Immature natural killer cell (primary cell): Measurements from ENCODE around the gene PAK2. TPM values are rescaled to one million over a fixed set of nuclear protein-coding genes. Genes with fewer than 3 reads are reported as not detected.
A peak's percentile ranks its signal among the peaks of the same experiment; 100 is the strongest.

Experiments
- DNase-seq, 3 donors: peaks; one replicate each; pipeline ENCODE4 v3.0.0; 2022; ENCODE audit warnings: mixed read lengths in 1 of 3
- H3K27ac Mint-ChIP-seq, 6 donors: one replicate each; pipeline ENCODE4 v1.8.0; 2020; ENCODE audit warnings: mixed read lengths in 6 of 6, mild to moderate bottlenecking in 5 of 6, inconsistent platforms in 4 of 6, moderate library complexity in 3 of 6
- H3K27me3 Mint-ChIP-seq, 3 donors: one replicate each; pipeline ENCODE4 v1.8.0; 2020 to 2021; ENCODE audit warnings: low read depth in 3 of 3, mild to moderate bottlenecking in 3 of 3, mixed read lengths in 3 of 3, moderate library complexity in 3 of 3, inconsistent platforms in 1 of 3
- H3K36me3 Mint-ChIP-seq, 3 donors: one replicate each; pipeline ENCODE4 v1.8.0; 2020; ENCODE audit warnings: mixed read lengths in 3 of 3, inconsistent platforms in 2 of 3, mild to moderate bottlenecking in 2 of 3
- H3K4me1 Mint-ChIP-seq, 2 donors: one replicate each; pipeline ENCODE4 v1.8.0; 2020; ENCODE audit warnings: inconsistent platforms in 2 of 2, mild to moderate bottlenecking in 2 of 2, mixed read lengths in 2 of 2, moderate library complexity in 1 of 2
- H3K4me3 Mint-ChIP-seq, 5 donors: one replicate each; pipeline ENCODE4 v1.8.0; 2020; ENCODE audit warnings: mild to moderate bottlenecking in 5 of 5, mixed read lengths in 5 of 5, inconsistent platforms in 3 of 5, moderate library complexity in 3 of 5
- H3K9me3 Mint-ChIP-seq, 6 donors: one replicate each; pipeline ENCODE4 v1.8.0; 2020; ENCODE audit warnings: mild to moderate bottlenecking in 6 of 6, mixed read lengths in 6 of 6, inconsistent platforms in 4 of 6, moderate library complexity in 3 of 6
- polyA plus RNA-seq, 3 donors: library from polyadenylated mRNA; unstranded; fragments of 300-500 nt; fragmentation: Illumina TruSeq; gene quantifications; one replicate each; pipeline ENCODE4 v1.2.3, GENCODE V29; 2021

Gene PAK2
- polyA plus RNA-seq, 3 donors from 2014 or later: 20.2 to 34.1 (median 21.7) TPM

DNA sequence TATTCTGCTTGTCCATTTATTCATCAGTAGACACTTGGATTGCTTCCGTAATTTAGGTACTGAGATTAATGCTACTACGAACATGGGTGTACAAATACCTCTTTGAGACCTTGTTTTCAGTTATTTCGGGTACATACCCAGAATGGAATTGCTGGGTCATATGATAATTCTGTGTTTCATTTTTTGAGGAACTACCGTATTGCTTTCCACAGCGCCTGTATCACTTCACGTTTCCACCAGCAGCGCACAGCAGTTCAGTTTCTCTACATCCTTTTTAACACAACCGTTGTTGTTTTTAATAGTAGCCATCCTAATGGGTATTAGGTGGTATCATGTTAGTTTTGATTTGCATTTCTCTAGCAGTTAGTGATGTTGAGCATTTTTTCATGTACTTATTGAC lies 9.5 kb downstream of the PAK2 start:
- DNase-seq: no peak
- peaks cover 0 to 4% (median 3%) of the 10 kb centered on the region in 3 donors for H3K36me3 Mint-ChIP-seq
- no peaks in the 10 kb centered on the region for H3K9me3 Mint-ChIP-seq
- peaks cover 0 to 2% (median 2%) of the 10 kb centered on the region in 3 donors for H3K27me3 Mint-ChIP-seq
- H3K4me1 Mint-ChIP-seq: peaks cover 45 to 75% of the 10 kb centered on the region in 2 donors
- no peak overlapping the region for H3K4me3 Mint-ChIP-seq
- H3K27ac Mint-ChIP-seq: peak overlapping the region in 3 of 6 donors; percentile 11 to 62 (median 52)

DNA sequence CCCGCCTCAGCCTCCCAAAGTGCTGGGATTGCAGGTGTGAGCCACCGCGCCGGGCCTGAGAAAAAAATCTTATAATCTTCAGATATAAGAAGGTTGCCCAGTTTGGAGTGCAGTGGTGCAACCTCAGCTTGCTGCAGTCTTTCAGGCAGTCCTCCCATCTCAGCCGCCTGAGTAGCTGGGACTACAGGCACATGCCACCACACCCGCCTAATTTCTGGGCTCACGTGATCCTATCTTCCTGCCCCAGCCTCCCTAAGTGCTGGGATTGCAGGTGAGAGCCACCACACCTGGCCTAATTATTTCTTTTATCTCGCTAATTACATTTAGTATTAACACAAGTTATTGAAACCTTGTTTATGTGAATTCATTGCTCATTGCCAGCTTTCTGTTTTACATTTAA lies 13.5 kb downstream of the PAK2 start:
- H3K27me3 Mint-ChIP-seq: peaks cover 0 to 6% (median 4%) of the 10 kb centered on the region in 3 donors
- DNase-seq: no peak
- peaks cover 2 to 13% (median 6%) of the 10 kb centered on the region in 6 donors for H3K9me3 Mint-ChIP-seq
- H3K36me3 Mint-ChIP-seq: peaks cover 18 to 27% (median 23%) of the 10 kb centered on the region in 3 donors
- H3K27ac Mint-ChIP-seq: peak overlapping the region in 1 of 6 donors; percentile 61
- H3K4me3 Mint-ChIP-seq: no peak overlapping the region
- peaks cover 52 to 68% of the 10 kb centered on the region in 2 donors for H3K4me1 Mint-ChIP-seq

DNA sequence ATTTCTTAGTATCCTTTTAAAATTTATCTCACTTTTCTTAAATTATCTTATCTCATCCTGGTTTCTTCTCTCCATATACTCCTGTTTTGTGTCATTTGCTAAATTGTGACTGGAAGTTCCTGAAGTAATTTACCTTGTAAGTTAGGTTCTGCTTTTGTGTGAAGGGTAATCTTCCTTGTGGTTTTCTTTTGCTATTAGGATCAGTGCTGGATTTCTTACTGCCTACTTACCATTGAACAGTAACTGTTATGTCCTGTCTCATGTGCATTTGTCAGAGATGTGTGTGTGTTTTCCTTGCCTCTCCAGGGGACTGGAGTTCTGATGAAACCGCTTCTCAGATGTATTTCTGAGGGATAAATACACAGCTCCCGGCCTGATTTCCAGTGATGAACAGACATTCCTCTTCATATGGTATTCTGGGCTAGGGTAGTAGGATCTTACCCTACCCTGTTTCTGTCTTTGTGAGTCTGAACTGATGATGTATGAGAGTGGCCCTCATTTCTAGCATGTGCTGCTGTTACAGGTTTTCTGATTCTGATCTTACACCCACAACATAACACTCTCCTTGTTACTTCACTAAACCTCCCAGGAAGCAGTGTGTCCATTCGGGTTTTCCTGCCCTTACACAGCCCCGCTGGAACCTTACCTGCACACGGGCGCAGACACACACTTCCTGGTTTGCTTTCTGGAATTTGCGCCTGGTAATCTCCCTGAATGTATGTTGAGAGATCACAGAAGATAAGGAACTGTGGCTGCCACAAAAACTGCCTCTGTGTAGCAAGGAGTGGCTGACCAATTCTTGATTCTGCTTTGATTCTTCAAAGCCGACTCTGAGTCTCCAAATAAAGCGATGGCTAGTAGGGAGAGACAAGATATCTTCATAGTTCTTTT lies 14.7 kb downstream of the PAK2 start:
- Mint-ChIP-seq H3K27ac (peak overlapping the region; percentile 29 to 82 (median 47)), H3K36me3 (peaks cover 18 to 27% (median 23%) of the 10 kb centered on the region in 3 donors), H3K9me3 (peaks cover 2 to 13% (median 6%) of the 10 kb centered on the region in 6 donors), H3K27me3 (peaks cover 0 to 6% (median 4%) of the 10 kb centered on the region in 3 donors), H3K4me3 (peak overlapping the region in 1 of 5 donors; percentile 35), H3K4me1 (peaks cover 48 to 68% of the 10 kb centered on the region in 2 donors)
- DNase-seq: no peak

DNA sequence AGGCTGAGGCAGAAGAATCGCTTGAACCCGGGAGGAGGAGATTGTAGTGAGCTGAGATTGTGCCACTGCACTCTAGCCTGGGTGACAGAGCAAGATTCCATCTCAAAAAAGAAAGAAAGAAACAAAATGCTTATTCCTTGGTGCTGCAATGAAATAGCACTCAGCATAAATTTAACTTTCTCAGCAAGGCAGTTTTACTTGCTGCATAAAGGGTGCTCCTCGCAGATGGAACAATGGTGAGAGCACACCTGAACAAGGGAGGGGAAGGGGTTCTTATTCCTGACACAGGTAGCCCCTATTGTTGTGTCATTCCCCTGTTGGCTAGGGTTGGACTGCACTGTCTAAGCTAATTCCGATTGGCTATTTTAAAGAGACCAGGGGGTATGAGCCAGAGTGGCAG lies 17.1 kb downstream of the PAK2 start:
- Mint-ChIP-seq H3K27ac (peak overlapping the region in 2 of 6 donors; percentile 47 to 53), H3K36me3 (peaks cover 18 to 28% (median 28%) of the 10 kb centered on the region in 3 donors), H3K4me3 (no peak overlapping the region), H3K27me3 (peaks cover 0 to 4% (median 4%) of the 10 kb centered on the region in 3 donors), H3K9me3 (peaks cover 2 to 13% (median 6%) of the 10 kb centered on the region in 6 donors), H3K4me1 (peaks cover 41 to 68% of the 10 kb centered on the region in 2 donors)
- DNase-seq: no peak

DNA sequence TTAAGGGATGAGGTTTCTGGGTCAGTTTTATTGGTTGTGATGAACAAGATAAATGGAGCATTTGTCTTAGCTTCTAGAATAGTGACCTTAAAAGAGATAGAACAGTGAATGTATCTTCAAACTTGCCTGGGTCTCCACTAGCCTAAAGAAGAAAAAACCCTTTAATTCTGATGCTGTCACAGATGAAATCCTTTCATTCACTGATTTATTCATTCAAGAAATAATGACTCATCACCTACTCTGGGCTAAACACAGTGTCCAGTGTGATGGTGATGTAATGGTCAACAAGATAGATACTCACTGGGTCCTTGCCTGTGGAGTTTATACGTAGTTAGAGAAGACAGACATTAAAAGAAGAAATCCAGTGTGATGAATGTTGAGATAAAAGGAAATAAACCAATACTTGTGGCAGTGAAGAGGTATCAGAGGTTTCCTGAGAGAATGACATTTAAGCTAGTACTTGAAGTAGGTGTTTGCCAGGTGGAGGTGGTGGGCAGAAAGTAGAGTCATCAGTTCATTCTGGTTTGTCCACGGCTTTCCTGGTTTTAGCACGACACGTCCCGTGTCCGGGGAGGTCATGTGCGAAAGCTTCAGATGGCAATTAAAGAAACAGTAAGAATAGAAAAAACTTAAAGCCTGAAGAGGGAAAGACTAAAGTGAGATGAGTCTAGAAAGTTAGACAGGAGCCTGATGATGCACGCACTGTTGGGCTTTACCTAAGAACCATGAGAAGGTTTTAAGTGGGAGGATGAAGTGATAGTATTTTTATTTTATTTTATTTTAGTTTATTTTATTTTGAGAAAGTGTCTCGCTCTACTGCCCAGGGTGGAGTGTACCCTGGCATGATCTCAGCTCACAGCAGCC lies 18.5 kb downstream of the PAK2 start:
- Mint-ChIP-seq H3K27me3 (peaks cover 0 to 4% (median 2%) of the 10 kb centered on the region in 3 donors), H3K4me3 (no peak overlapping the region), H3K4me1 (peaks cover 43 to 74% of the 10 kb centered on the region in 2 donors), H3K36me3 (peaks cover 18 to 30% (median 28%) of the 10 kb centered on the region in 3 donors), H3K9me3 (peaks cover 2 to 13% (median 6%) of the 10 kb centered on the region in 6 donors), H3K27ac (peak overlapping the region; percentile 1 to 89 (median 44))
- DNase-seq: no peak

DNA sequence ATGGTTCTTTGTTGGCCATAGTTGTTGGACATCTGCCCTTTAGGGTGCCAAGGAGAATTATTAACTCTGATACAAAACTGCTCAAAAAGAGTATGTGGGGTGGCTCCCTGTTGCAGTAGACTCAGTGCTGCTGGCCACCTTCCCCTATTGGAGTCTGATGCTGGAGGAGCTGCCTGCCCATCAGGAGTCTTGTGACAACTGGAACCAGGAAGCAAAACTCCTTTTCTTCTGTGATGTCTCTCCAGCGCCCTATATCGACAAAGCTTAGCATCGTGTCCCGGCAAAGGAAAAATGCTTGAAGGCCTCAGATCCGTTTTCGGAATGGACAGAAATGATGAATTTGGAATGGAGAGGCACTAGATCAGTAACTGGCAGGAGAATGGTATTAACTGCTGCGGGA lies 23.5 kb downstream of the PAK2 start:
- H3K4me1 Mint-ChIP-seq: peaks cover 21 to 58% of the 10 kb centered on the region in 2 donors
- peaks cover 0 to 7% (median 4%) of the 10 kb centered on the region in 3 donors for H3K36me3 Mint-ChIP-seq
- no peaks in the 10 kb centered on the region for H3K27me3 Mint-ChIP-seq
- no peak for DNase-seq
- no peaks in the 10 kb centered on the region for H3K9me3 Mint-ChIP-seq
- no peak overlapping the region for H3K27ac Mint-ChIP-seq
- H3K4me3 Mint-ChIP-seq: no peak overlapping the region

DNA sequence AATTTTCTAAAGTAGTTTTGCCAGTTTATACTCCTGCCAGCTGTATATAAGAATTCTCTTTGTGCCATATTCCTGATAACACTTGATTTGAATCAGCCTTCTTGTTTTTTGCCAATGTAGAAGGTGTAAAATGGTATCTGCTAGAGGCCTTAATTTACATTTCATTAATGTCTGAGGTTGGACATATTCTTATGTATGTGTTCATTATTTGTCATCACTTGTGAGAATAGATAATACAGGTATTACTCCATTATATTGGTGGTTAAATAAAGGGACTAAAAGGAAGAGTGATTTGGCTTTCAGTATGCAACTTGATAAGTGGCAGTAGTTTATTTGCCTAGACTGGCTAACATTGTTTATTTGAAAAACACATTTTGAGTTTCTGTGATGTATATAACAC lies 25.8 kb downstream of the PAK2 start:
- H3K9me3 Mint-ChIP-seq: no peaks in the 10 kb centered on the region
- peaks cover 14 to 44% of the 10 kb centered on the region in 2 donors for H3K4me1 Mint-ChIP-seq
- H3K36me3 Mint-ChIP-seq: peaks cover 0 to 7% (median 4%) of the 10 kb centered on the region in 3 donors
- H3K27me3 Mint-ChIP-seq: no peaks in the 10 kb centered on the region
- H3K27ac Mint-ChIP-seq: peak overlapping the region in 1 of 6 donors; percentile 6
- DNase-seq: no peak
- H3K4me3 Mint-ChIP-seq: no peak overlapping the region

DNA sequence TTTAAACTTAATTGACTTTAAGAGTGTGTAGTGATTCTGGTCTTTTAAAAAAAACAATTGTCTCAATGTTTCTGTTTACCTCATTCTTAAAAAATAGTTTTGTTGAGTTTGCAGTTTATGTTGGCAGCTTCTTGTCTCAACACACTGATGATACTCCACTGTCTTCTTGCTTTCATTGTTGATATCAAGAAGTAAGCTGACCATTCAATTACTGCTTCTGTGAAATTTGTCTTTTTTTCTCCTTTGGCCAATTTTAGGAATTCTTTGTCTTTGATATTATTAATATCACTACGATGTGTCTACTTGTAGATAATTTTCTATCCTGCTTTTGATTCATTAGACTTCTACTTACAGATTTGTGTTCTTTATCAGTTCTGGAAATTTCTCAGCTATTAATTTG lies 31.4 kb downstream of the PAK2 start:
- Mint-ChIP-seq H3K36me3 (no peaks in the 10 kb centered on the region), H3K27me3 (peaks cover 0 to 3% (median 1%) of the 10 kb centered on the region in 3 donors), H3K27ac (peak overlapping the region in 3 of 6 donors; percentile 9 to 58 (median 50)), H3K4me1 (peaks cover 48 to 75% of the 10 kb centered on the region in 2 donors), H3K9me3 (no peaks in the 10 kb centered on the region), H3K4me3 (peak overlapping the region in 1 of 5 donors; percentile 14)
- no peak for DNase-seq

DNA sequence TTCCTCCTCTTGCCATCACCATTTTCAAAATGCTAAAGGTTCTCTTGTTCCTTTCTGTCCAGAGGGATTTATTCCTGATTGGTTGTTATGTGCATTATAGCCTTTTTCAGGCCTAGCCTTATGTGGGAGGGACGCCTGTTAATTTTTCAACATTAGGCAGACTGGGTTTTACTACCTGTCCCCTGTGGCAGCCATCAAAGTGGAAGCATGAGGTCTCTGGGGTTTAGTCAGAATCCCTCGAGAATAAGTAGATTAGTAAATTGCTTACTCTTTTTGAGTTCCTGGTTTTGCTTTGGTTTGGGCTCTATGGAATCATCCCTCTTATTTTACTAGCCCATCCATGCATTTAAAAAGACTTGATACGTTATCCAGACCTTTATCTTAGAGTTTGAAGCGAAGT lies 32.4 kb downstream of the PAK2 start:
- no peak for DNase-seq
- Mint-ChIP-seq H3K4me1 (peaks cover 54 to 76% of the 10 kb centered on the region in 2 donors), H3K4me3 (no peak overlapping the region), H3K27me3 (peaks cover 0 to 3% (median 1%) of the 10 kb centered on the region in 3 donors), H3K36me3 (no peaks in the 10 kb centered on the region), H3K9me3 (no peaks in the 10 kb centered on the region), H3K27ac (peak overlapping the region in 3 of 6 donors; percentile 28 to 65 (median 38))

DNA sequence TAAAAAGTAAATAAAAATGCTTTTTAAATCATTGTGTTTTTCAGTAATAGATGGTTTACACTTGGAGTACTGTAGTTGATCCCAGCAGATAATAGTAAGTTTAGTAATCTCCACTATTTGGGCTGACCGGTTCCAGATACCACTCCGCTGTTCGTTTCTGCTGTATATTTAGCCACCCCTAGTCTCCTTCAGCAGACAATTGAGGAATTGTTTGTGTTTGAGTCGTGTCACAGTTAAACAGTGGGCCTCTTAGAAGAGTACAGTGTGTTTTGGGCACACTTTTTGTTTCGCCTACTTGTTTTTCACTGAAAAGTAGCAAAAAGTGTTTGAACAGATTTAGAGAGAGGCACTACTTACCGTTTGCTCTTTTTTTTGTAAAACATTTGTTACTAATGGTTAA lies 33.2 kb downstream of the PAK2 start:
- peak overlapping the region in 2 of 6 donors; percentile 65 to 78 for H3K27ac Mint-ChIP-seq
- no peaks in the 10 kb centered on the region for H3K36me3 Mint-ChIP-seq
- no peaks in the 10 kb centered on the region for H3K9me3 Mint-ChIP-seq
- H3K4me1 Mint-ChIP-seq: peaks cover 59 to 78% of the 10 kb centered on the region in 2 donors
- H3K4me3 Mint-ChIP-seq: no peak overlapping the region
- DNase-seq: no peak
- H3K27me3 Mint-ChIP-seq: peaks cover 0 to 3% (median 1%) of the 10 kb centered on the region in 3 donors

DNA sequence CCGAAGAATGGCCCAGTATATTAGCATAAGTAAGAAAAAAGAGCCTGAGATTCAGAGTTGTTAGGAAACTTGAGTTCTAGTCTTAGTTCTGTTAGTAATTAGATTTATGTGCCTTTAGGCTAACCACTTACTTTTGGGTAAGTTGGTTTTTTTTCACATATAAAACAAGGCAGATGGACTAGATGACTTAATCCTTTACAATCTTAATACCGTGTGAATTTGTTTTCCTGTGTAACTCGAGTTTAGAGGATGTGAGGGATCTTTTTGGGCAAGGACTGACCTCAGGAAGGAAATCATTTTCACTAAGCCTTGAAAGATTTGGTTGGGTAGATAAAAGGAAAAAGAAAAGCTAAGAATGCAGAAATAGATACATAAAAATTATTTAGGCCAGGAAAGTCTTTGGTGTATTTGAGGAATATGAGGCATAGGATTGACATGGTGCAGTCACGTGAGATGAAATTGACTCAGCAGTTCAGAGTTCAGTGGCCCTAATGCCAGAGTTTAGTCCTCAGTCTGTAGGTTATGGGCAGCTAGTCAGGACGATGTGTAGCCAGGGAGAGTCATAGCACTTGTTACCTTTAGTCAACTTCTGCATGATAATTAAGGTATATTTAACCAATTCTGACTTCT lies 34.6 kb downstream of the PAK2 start:
- peak overlapping the region; percentile 39 to 84 (median 66) for H3K27ac Mint-ChIP-seq
- peaks cover 73 to 89% of the 10 kb centered on the region in 2 donors for H3K4me1 Mint-ChIP-seq
- DNase-seq: no peak
- no peaks in the 10 kb centered on the region for H3K9me3 Mint-ChIP-seq
- H3K36me3 Mint-ChIP-seq: no peaks in the 10 kb centered on the region
- H3K4me3 Mint-ChIP-seq: peak overlapping the region in 2 of 5 donors; percentile 12 to 23
- peaks cover 0 to 3% (median 1%) of the 10 kb centered on the region in 3 donors for H3K27me3 Mint-ChIP-seq

DNA sequence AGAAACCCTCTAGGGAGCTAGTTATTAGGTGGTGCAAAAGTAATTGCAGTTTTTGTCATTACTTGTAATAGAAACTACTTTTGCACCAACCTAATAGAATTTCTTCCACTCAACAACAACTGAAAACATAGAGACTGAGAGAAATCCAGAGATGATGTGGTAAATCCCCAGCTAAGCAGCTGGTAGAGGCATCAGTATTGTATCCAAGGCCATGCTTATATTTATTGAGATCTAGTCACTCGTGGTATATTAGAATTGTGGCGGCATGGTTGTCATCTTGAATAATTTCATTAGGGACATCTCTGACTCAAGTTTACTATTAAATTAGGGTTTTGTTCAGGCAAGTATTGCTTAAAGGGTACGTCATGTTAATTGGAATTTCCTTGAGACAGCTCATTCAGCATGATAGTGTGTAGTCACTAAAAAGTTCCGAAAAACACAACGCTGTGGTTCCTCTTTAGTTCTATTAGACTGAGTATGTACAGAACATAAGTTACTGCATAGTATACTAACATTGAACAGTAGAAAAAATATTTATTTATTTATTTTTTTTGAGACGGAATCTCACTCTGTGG lies 35.3 kb downstream of the PAK2 start:
- peaks cover 78 to 90% of the 10 kb centered on the region in 2 donors for H3K4me1 Mint-ChIP-seq
- no peak for DNase-seq
- H3K36me3 Mint-ChIP-seq: peaks cover 0 to 3% (median 1%) of the 10 kb centered on the region in 3 donors
- peak overlapping the region in 2 of 5 donors; percentile 12 to 23 for H3K4me3 Mint-ChIP-seq
- H3K27me3 Mint-ChIP-seq: peaks cover 0 to 3% (median 1%) of the 10 kb centered on the region in 3 donors
- H3K27ac Mint-ChIP-seq: peak overlapping the region; percentile 39 to 84 (median 66)
- no peaks in the 10 kb centered on the region for H3K9me3 Mint-ChIP-seq
